Stomach smooth muscle (tissue), 2 donors: ENCODE measurements around the gene HTT.
"Not testable (repeated sequence)": the region's sequence is repeated elsewhere in the genome, so short reads cannot be mapped to it uniquely, and the experiment has no call there.

ENCODE experiments used
- H3K27ac ChIP-seq: one replicate; pipeline ENCODE4 v1.7.0; 2013; ENCODE audit warnings: mild to moderate bottlenecking, low read length, inconsistent platforms
- H3K27me3 ChIP-seq, 2 donors: one replicate each; pipeline ENCODE4 v1.7.0; 2013; ENCODE audit warnings: low read length in 2 of 2; ENCODE audit not compliant: insufficient read depth in 2 of 2, control insufficient read depth in 1 of 2
- H3K36me3 ChIP-seq, 2 donors: one replicate each; pipeline ENCODE4 v1.7.0; 2013; ENCODE audit warnings: low read length in 2 of 2; ENCODE audit not compliant: control insufficient read depth in 2 of 2, insufficient read depth in 2 of 2
- H3K4me1 ChIP-seq: one replicate; pipeline ENCODE4 v1.7.0; 2013; ENCODE audit warnings: low read length; ENCODE audit not compliant: control insufficient read depth, insufficient read depth
- H3K4me3 ChIP-seq, 2 donors: one replicate each; pipeline ENCODE4 v1.7.0; 2013; ENCODE audit warnings: low read length in 2 of 2
- H3K9ac ChIP-seq, 2 donors: one replicate each; pipeline ENCODE4 v1.7.0; 2013; ENCODE audit warnings: low read length in 2 of 2, mild to moderate bottlenecking in 1 of 2
- H3K9me3 ChIP-seq, 2 donors: one replicate each; pipeline ENCODE4 v1.7.0; 2013; ENCODE audit warnings: low read length in 2 of 2; ENCODE audit not compliant: control insufficient read depth in 2 of 2
- donor health status: healthy.
- donor health status: Pancreatic carcinoma.

HTT gene

GRCh38 chr4:3087115-3087797, 12.8 kb downstream of the HTT start:
- Histone ChIP-seq H3K4me1 (peaks cover 4% of the 10 kb centered on the region), H3K27ac (no peak overlapping the region), H3K9ac (no peak overlapping the region), H3K4me3 (no peak overlapping the region), H3K27me3 (no peaks in the 10 kb centered on the region), H3K9me3 (no peaks in the 10 kb centered on the region), H3K36me3 (peaks cover 3 to 6% of the 10 kb centered on the region in 2 donors)

GRCh38 chr4:3091464-3091863, 17.0 kb downstream of the HTT start:
- Histone ChIP-seq H3K36me3 (peaks cover 6 to 9% of the 10 kb centered on the region in 2 donors), H3K4me1 (no peaks in the 10 kb centered on the region), H3K9me3 (no peaks in the 10 kb centered on the region), H3K9ac (no peak overlapping the region), H3K4me3 (no peak overlapping the region), H3K27me3 (no peaks in the 10 kb centered on the region), H3K27ac (no peak overlapping the region)

GRCh38 chr4:3094701-3095100, 20.2 kb downstream of the HTT start:
- H3K4me3 ChIP-seq, H3K9me3 ChIP-seq, H3K27me3 ChIP-seq, H3K4me1 ChIP-seq, H3K9ac ChIP-seq, H3K27ac ChIP-seq, H3K36me3 ChIP-seq: not testable (repeated sequence)

GRCh38 chr4:3096202-3096601, 21.7 kb downstream of the HTT start:
- no peaks in the 10 kb centered on the region for H3K9me3 ChIP-seq
- H3K36me3 ChIP-seq, result peaks cover 10 to 17% of the 10 kb centered on the region in 2 donors
- no peaks in the 10 kb centered on the region for H3K4me1 ChIP-seq
- no peak overlapping the region for H3K9ac ChIP-seq
- no peak overlapping the region for H3K27ac ChIP-seq
- H3K27me3 ChIP-seq, result no peaks in the 10 kb centered on the region
- no peak overlapping the region for H3K4me3 ChIP-seq

- Histone ChIP-seq H3K27ac (no peak overlapping the region), H3K9me3 (no peaks in the 10 kb centered on the region), H3K36me3 (peaks cover 11 to 26% of the 10 kb centered on the region in 2 donors), H3K9ac (no peak overlapping the region), H3K4me1 (no peaks in the 10 kb centered on the region), H3K4me3 (no peak overlapping the region), H3K27me3 (no peaks in the 10 kb centered on the region)
Measured at GRCh38 chr4:3098346-3098745, 23.9 kb downstream of the HTT start.

GRCh38 chr4:3106339-3107186, 32.1 kb downstream of the HTT start:
- peak overlapping the region; percentile 23 to 42 for H3K9ac ChIP-seq
- no peaks in the 10 kb centered on the region for H3K9me3 ChIP-seq
- peaks cover 14% of the 10 kb centered on the region for H3K4me1 ChIP-seq
- peaks cover 23 to 42% of the 10 kb centered on the region in 2 donors for H3K36me3 ChIP-seq
- H3K4me3 ChIP-seq, result no peak overlapping the region
- no peak overlapping the region for H3K27ac ChIP-seq
- H3K27me3 ChIP-seq, result no peaks in the 10 kb centered on the region

- peaks cover 18% of the 10 kb centered on the region for H3K4me1 ChIP-seq
- H3K4me3 ChIP-seq, result no peak overlapping the region
- H3K9me3 ChIP-seq, result no peaks in the 10 kb centered on the region
- no peak overlapping the region for H3K9ac ChIP-seq
- no peak overlapping the region for H3K27ac ChIP-seq
- no peaks in the 10 kb centered on the region for H3K27me3 ChIP-seq
- peaks cover 28 to 38% of the 10 kb centered on the region in 2 donors for H3K36me3 ChIP-seq
Measured at GRCh38 chr4:3107271-3107670, 32.8 kb downstream of the HTT start.

GRCh38 chr4:3107691-3108121, 33.2 kb downstream of the HTT start:
- peaks cover 18% of the 10 kb centered on the region for H3K4me1 ChIP-seq
- H3K36me3 ChIP-seq, result peaks cover 28 to 39% of the 10 kb centered on the region in 2 donors
- no peak overlapping the region for H3K4me3 ChIP-seq
- H3K27ac ChIP-seq, result no peak overlapping the region
- H3K27me3 ChIP-seq, result no peaks in the 10 kb centered on the region
- peak overlapping the region in 1 of 2 donors; percentile 13 for H3K9ac ChIP-seq
- no peaks in the 10 kb centered on the region for H3K9me3 ChIP-seq

GRCh38 chr4:3108211-3108610, 33.7 kb downstream of the HTT start:
- Histone ChIP-seq H3K4me3 (no peak overlapping the region), H3K4me1 (peaks cover 18% of the 10 kb centered on the region)

GRCh38 chr4:3111461-3111860, 37.0 kb downstream of the HTT start:
- H3K27me3 ChIP-seq, result no peaks in the 10 kb centered on the region
- no peak overlapping the region for H3K27ac ChIP-seq
- no peak overlapping the region for H3K4me3 ChIP-seq
- peaks cover 37 to 48% of the 10 kb centered on the region in 2 donors for H3K36me3 ChIP-seq
- H3K9me3 ChIP-seq, result no peaks in the 10 kb centered on the region
- H3K4me1 ChIP-seq, result peaks cover 18% of the 10 kb centered on the region
- H3K9ac ChIP-seq, result no peak overlapping the region

More at GRCh38 chr4:3108211-3108610, 33.7 kb downstream of the HTT start:
- Histone ChIP-seq H3K27me3 (no peaks in the 10 kb centered on the region), H3K36me3 (peaks cover 28 to 41% of the 10 kb centered on the region in 2 donors), H3K27ac (no peak overlapping the region), H3K9me3 (no peaks in the 10 kb centered on the region), H3K9ac (no peak overlapping the region)

GRCh38 chr4:3112201-3112600, 37.7 kb downstream of the HTT start:
- no peak overlapping the region for H3K27ac ChIP-seq
- no peak overlapping the region for H3K9ac ChIP-seq
- H3K36me3 ChIP-seq, result peaks cover 40 to 46% of the 10 kb centered on the region in 2 donors
- H3K4me1 ChIP-seq, result peaks cover 13% of the 10 kb centered on the region
- no peak overlapping the region for H3K4me3 ChIP-seq
- no peaks in the 10 kb centered on the region for H3K27me3 ChIP-seq
- no peaks in the 10 kb centered on the region for H3K9me3 ChIP-seq
